Astrocyte (in vitro differentiated cells and primary cell): ENCODE data around the gene TAF11.
"Not testable (repeated sequence)": the region's sequence is repeated elsewhere in the genome, so short reads cannot be mapped to it uniquely, and the experiment has no call there.

ENCODE experiments used
- CTCF ChIP-seq: IDR thresholded peaks from 2 replicates; pipeline ENCODE4 v1.5.1; 2011; ENCODE audit warnings: low read depth, mild to moderate bottlenecking, inconsistent platforms, low read length, moderate library complexity; ENCODE audit not compliant: insufficient read depth
- EZH2 ChIP-seq: IDR thresholded peaks from 2 replicates; pipeline ENCODE4 v1.6.1; 2012; ENCODE audit warnings: mild to moderate bottlenecking, low read length, inconsistent platforms; ENCODE audit not compliant: insufficient read depth

GRCh38 chr6:34849066-34849465 lies 38.8 kb downstream of the TAF11 start:
- TF ChIP-seq CTCF, EZH2: not testable (repeated sequence)
